AG09319 (cell line): ENCODE results near the gene PTAFR.

Source experiments
- DNase-seq: peaks from one replicate; pipeline ENCODE4 v3.0.0-alpha.2; 2010; ENCODE audit warnings: low read depth; ENCODE audit errors: extremely low read depth
- CTCF ChIP-seq: IDR thresholded peaks from 2 replicates; pipeline ENCODE4 v1.5.1; 2011; ENCODE audit warnings: low read depth, mild to moderate bottlenecking, inconsistent platforms, low read length, moderate library complexity

PTAFR gene

GRCh38 chr1:28190996-28191645, 14.6 kb upstream of the PTAFR start:
- DNase-seq, result no peak
- TF ChIP-seq CTCF, result no peak

- no peak for DNase-seq
- TF ChIP-seq CTCF, result no peak
Measured at GRCh38 chr1:28190337-28190979, 14.0 kb upstream of the PTAFR start.

DNA sequence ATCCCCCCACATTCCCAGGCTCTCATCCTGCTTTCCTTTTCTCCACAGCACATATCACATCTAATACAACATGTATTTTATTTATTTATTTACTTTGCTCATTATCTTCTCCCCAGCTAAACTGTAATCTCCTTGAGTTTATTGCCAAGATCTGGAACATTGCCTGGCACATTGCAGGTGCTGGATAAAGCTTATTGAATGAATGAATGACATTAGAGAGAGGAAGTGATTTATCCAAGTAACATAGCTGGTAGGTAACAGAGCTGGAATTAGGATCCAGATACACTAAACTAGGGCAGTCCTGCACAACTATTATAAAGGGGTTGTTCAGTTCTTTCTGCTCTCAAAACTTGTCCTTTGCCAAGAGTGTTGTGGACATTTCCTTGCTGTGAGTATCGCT, 8.6 kb upstream of the PTAFR start:
- no peak for DNase-seq
- TF ChIP-seq CTCF, result no peak

DNA sequence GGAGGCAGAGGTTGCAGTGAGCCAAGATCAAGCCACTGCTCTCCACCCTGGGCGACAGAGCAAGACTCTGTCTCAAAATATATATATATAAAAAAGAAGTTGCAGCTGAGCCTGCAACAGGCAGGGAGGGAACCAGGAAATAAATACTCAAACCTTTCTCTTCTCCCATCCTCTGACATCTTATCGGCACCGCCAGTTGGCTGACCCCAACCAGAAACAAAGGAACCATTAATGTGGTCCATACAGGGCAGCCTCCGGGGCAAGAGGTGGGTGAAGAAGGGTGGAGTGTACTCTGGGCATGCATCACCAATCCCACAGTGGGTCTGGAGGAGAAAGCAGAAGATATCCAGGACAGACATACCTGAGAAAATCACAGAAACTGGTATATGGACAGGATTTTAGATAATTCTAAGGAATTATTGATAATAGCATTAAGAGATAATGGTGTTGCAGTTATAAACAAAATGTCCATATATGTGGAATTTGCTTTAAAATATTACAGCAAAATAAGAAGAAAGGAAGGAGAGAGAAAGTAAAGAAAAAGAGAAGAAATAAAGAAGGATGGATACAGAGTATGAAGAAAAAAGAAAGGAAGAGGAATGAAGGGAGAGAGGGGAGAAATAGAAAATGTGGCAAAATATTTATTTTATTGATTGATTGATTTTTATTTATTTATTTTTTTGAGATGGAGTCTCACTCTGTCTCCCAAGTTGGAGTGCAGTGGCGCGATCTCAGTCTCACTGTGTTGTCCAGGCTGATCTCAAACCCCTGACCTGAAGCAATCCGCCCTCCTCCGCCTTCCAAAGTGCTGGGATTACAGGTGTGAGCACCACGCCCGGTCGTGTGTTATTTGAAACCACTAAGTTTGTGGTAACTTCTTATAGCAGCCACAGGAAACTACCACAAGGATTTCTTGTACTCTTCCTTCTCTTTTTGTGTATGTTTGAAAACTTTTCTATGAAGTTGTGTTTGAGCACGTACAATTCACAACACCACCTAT, 4.1 kb upstream of the PTAFR start:
- no peak for DNase-seq
- TF ChIP-seq CTCF, result no peak

GRCh38 chr1:28178690-28179485, 2.4 kb upstream of the PTAFR start:
- no peak for TF ChIP-seq CTCF
- no peak for DNase-seq

DNA sequence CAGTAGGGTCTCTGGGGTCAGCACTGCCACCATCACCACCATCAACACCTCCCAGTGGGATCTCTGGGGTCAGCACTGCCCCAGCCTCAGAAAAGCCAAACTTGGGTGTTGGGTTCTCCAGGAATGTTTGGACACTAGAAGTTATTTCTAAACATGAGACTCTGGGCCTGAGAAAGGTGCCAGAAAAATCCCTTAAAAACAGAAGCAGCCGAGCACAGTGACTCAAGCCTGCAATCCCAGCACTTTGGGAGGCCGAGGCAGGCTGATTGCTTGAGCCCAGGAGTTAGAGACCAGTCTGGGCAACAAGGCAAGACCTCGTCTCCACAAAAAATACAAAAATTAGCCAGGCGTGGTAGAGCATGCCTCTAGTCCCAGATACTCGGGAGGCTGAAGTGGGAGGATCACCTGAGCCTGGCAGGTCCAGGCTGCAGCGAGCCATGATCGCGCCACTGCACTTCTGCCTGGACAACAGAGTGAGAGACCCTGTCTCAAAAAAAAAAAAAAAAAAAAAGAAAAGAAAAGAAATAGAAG, 470 bp downstream of the PTAFR start:
- TF ChIP-seq CTCF, result no peak
- DNase-seq, result no peak
